PC-3 (cell line): ENCODE data around the gene KRT12. TPM values are rescaled to one million over a fixed set of nuclear protein-coding genes. Genes with fewer than 3 reads are reported as not detected.

Experiments used
- ATAC-seq: fragments of 200-7000 bp; cut with Tn5 transposase; 2 replicates; pipeline ENCODE4 v1.9.1; 2020; ENCODE audit warnings: mild to moderate bottlenecking, moderate library complexity
- BruUV-seq: library from RNA; stranded (reverse); fragments of 400-500 nt; replicated peaks from 2 replicates; lab custom pipeline; 2021; lab: Mats Ljungman, UMichigan
- CTCF ChIA-PET: fragments of 300-600 bp; sonication (Branson Sonifier 250); formaldehyde crosslinking; loops from one replicate; lab custom pipeline; 2022; ENCODE audit warnings: antibody characterized with exemption; lab: Charles Lee
- POLR2A ChIA-PET: fragments of 300-600 bp; sonication (Branson Sonifier 250); formaldehyde crosslinking; loops from one replicate; lab custom pipeline; 2022; ENCODE audit warnings: antibody characterized with exemption; ENCODE audit not compliant: unreplicated experiment; lab: Charles Lee
- DNase-seq: peaks from one replicate; pipeline ENCODE4 v3.0.0-alpha.2; 2015
- H2AFZ ChIP-seq: fragments of 300-600 bp; sonication (generic); 2 replicates; pipeline ENCODE4 v1.6.0; 2016; ENCODE audit warnings: antibody characterized with exemption, low read length
- H3F3A ChIP-seq: fragments of 300-600 bp; sonication (generic); one replicate; pipeline ENCODE4 v1.6.0; 2017; ENCODE audit warnings: antibody characterized with exemption, low read length, control low read depth, mild to moderate bottlenecking; ENCODE audit not compliant: unreplicated experiment
- H3K27ac ChIP-seq: fragments of 300-600 bp; sonication (generic); 2 replicates; pipeline ENCODE4 v1.5.1; 2016; ENCODE audit warnings: mild to moderate bottlenecking, low read length
- H3K27me3 ChIP-seq: fragments of 300-600 bp; sonication (generic); 2 replicates; pipeline ENCODE4 v1.6.1; 2016; ENCODE audit warnings: low read length, mixed read lengths
- H3K36me3 ChIP-seq: fragments of 300-600 bp; sonication (generic); 2 replicates; pipeline ENCODE4 v1.6.1; 2016; ENCODE audit warnings: low read depth, mixed run types, low read length, mixed read lengths
- H3K4me1 ChIP-seq: fragments of 300-600 bp; sonication (generic); 2 replicates; pipeline ENCODE4 v1.5.1; 2016; ENCODE audit warnings: low read length; ENCODE audit not compliant: insufficient read depth
- H3K4me2 ChIP-seq: fragments of 300-600 bp; sonication (generic); 2 replicates; pipeline ENCODE4 v1.6.0; 2016; ENCODE audit warnings: low read length
- H3K4me3 ChIP-seq: fragments of 300-600 bp; sonication (generic); 2 replicates; pipeline ENCODE4 v1.5.1; 2016; ENCODE audit warnings: mild to moderate bottlenecking, low read length, mixed read lengths
- H3K79me2 ChIP-seq: fragments of 300-600 bp; sonication (generic); 2 replicates; pipeline ENCODE4 v1.6.1; 2017; ENCODE audit warnings: low read length, mixed read lengths
- H3K9ac ChIP-seq: fragments of 300-600 bp; sonication (generic); 2 replicates; pipeline ENCODE4 v1.6.0; 2016; ENCODE audit warnings: mild to moderate bottlenecking, low read length
- H3K9me2 ChIP-seq: fragments of 300-600 bp; sonication (generic); replicated peaks from 2 replicates; pipeline ENCODE4 v1.6.1; 2016; ENCODE audit warnings: mixed run types, low read length, mixed read lengths
- H3K9me3 ChIP-seq: fragments of 300-600 bp; sonication (generic); 2 replicates; pipeline ENCODE4 v1.6.1; 2016; ENCODE audit warnings: low read length, mixed read lengths
- H4K20me1 ChIP-seq: fragments of 300-600 bp; sonication (generic); 2 replicates; pipeline ENCODE4 v1.6.1; 2016; ENCODE audit warnings: low read length, mixed read lengths
- CTCF ChIP-seq: fragments of 300-600 bp; sonication (generic); conservative IDR thresholded peaks from 2 replicates; pipeline ENCODE4 v1.5.1; 2017; ENCODE audit warnings: antibody characterized with exemption, low read depth, mild to moderate bottlenecking, low read length
- EZH2 ChIP-seq: fragments of 300-600 bp; sonication (generic); IDR thresholded peaks from one replicate; pipeline ENCODE4 v1.6.1; 2017; ENCODE audit warnings: antibody characterized with exemption, mild to moderate bottlenecking, low read length; ENCODE audit not compliant: unreplicated experiment
- EZH2phosphoT487 ChIP-seq: fragments of 300-600 bp; sonication (generic); IDR thresholded peaks from 2 replicates; pipeline ENCODE4 v1.6.1; 2018; ENCODE audit warnings: mild to moderate bottlenecking, antibody characterized with exemption, low read length, borderline replicate concordance
- intact Hi-C: fragments of 100-400 bp; cut with micrococcal nuclease; formaldehyde crosslinking; loops from 2 replicates; pipeline ENCODE4 v1.9.0; 2023
- total RNA-seq: library from RNA; depleted of rRNA; stranded (reverse); fragments of >200 nt; gene quantifications from 2 replicates; pipeline ENCODE4 v1.2.3, GENCODE V29; 2014

Gene KRT12
- total RNA-seq, 1 experiment from 2014 or later = not detected

DNA sequence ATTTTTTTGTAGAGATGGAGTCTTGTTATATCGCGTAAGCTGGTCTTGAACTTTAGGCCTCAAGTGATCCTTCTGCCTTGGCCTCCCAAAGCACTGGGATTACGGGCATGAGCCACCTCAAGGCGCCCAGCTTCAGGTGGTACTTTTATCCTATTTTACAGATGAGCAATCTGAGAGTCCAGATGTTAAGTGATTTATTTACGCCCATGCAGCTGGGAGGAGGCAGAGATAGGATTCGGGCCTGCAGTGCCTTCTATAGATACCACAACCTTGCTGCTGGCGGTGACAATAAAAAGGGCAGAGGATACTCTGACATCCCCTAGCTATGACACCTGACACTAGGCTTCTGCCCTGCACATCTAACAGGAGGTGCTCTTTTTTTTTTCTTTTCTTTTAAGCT is 4.3 kb upstream of the KRT12 start:
- H3K4me3 ChIP-seq = no peak overlapping the region
- ATAC-seq = no peak
- no peaks in the 10 kb centered on the region for H4K20me1 ChIP-seq
- H3K9me2 ChIP-seq = no peaks in the 10 kb centered on the region
- POLR2A ChIA-PET = interaction anchor here (0.5 to 0.7 kb wide), 2 partner anchors 31 to 817 kb away, joined by 3 to 7 read pairs; no protein-coding TSS in a partner anchor
- H2AFZ ChIP-seq = no peak overlapping the region
- H3K79me2 ChIP-seq = no peaks in the 10 kb centered on the region
- no TSS peak for BruUV-seq
- CTCF ChIA-PET = no interaction called here
- no peak for DNase-seq
- H3K4me1 ChIP-seq = no peaks in the 10 kb centered on the region
- TF ChIP-seq CTCF = no peak
- no peak for TF ChIP-seq EZH2phosphoT487
- no peak for TF ChIP-seq EZH2
- no peak overlapping the region for H3K9ac ChIP-seq
- no peaks in the 10 kb centered on the region for H3K27me3 ChIP-seq
- intact Hi-C loops = no loop called here
- H3K36me3 ChIP-seq = no peaks in the 10 kb centered on the region
- H3K9me3 ChIP-seq = no peaks in the 10 kb centered on the region
- H3K4me2 ChIP-seq = no peak overlapping the region
- H3K27ac ChIP-seq = no peak overlapping the region
- no peaks in the 10 kb centered on the region for H3F3A ChIP-seq

- Histone ChIP-seq H3K36me3 (no peaks in the 10 kb centered on the region), H3K4me2 (no peak overlapping the region), H4K20me1 (no peaks in the 10 kb centered on the region), H3K4me3 (no peak overlapping the region), H3K27ac (no peak overlapping the region), H3K4me1 (no peaks in the 10 kb centered on the region), H3F3A (no peaks in the 10 kb centered on the region), H3K79me2 (no peaks in the 10 kb centered on the region), H2AFZ (no peak overlapping the region), H3K27me3 (no peaks in the 10 kb centered on the region), H3K9me3 (no peaks in the 10 kb centered on the region), H3K9ac (no peak overlapping the region), H3K9me2 (no peaks in the 10 kb centered on the region)
- CTCF ChIA-PET = no interaction called here
- intact Hi-C loops = no loop called here
- no peak for ATAC-seq
- POLR2A ChIA-PET = no interaction called here
- no TSS peak for BruUV-seq
- DNase-seq = no peak
- TF ChIP-seq CTCF (no peak), EZH2 (no peak), EZH2phosphoT487 (no peak)
Observed at GRCh38 chr17:40870136-40870535, 3.1 kb upstream of the KRT12 start.

DNA sequence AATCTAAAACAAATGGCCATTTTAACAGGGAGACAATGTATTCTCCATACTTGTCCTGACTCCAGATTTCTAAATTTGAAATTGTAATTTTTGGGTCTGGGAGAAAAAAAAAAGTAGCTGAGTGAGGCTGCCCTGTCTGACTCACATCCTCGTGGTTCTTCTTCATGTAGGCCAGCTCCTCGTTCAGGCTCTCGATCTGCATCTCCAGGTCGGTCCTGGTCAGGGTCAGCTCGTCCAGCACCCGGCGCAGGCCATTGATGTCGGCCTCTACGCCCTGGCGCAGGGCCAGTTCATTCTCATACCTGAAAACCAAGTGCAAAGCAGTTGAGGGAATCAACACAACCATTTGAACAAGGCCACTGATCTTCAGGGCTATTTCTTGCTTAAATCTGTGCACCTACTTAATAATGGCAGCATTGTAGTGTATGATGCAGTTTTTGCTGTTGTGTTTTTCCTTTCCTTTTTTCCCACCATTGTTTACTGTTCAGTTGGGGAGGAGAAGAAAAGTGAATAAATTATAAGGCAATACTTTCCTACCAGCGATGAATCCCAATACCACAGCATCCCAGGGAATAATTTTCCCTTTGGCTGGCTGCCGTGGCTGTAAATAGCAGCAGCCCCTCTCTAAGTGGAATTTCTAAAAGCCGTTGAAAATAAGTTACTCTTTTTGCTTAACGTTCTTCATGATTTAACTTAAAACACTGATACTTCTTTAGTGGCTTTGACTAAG is 2.2 kb downstream of the KRT12 start:
- intact Hi-C loops = no loop called here
- no TSS peak for BruUV-seq
- Histone ChIP-seq H3K27me3 (no peaks in the 10 kb centered on the region), H3K4me3 (no peak overlapping the region), H4K20me1 (no peaks in the 10 kb centered on the region), H2AFZ (no peak overlapping the region), H3K4me2 (no peak overlapping the region), H3K9ac (no peak overlapping the region), H3K79me2 (no peaks in the 10 kb centered on the region), H3K27ac (no peak overlapping the region), H3K36me3 (no peaks in the 10 kb centered on the region), H3K9me3 (no peaks in the 10 kb centered on the region), H3K4me1 (no peaks in the 10 kb centered on the region), H3F3A (no peaks in the 10 kb centered on the region), H3K9me2 (no peaks in the 10 kb centered on the region)
- ChIA-PET POLR2A (no interaction called here), CTCF (no interaction called here)
- ATAC-seq (no peak), DNase-seq (no peak)
- TF ChIP-seq EZH2 (no peak), EZH2phosphoT487 (no peak), CTCF (no peak)
